Endodermal cell (in vitro differentiated cells): ENCODE data around the gene IP6K3. TPM values are rescaled to one million over a fixed set of nuclear protein-coding genes. Genes with fewer than 3 reads are reported as not detected.

Source experiments
- DNase-seq: peaks from one replicate; pipeline ENCODE4 v3.0.0-alpha.2; 2017
- H3K27ac ChIP-seq: 2 replicates; pipeline ENCODE4 v1.5.1; 2013; ENCODE audit warnings: mild to moderate bottlenecking, low read depth, low read length, moderate library complexity
- H3K27me3 ChIP-seq: 2 replicates; pipeline ENCODE4 v1.6.1; 2013; ENCODE audit warnings: mild to moderate bottlenecking, low read length, moderate library complexity; ENCODE audit not compliant: insufficient read depth, control insufficient read depth, poor library complexity, severe bottlenecking
- H3K36me3 ChIP-seq: 2 replicates; pipeline ENCODE4 v1.7.0; 2013; ENCODE audit warnings: mild to moderate bottlenecking, low read length, moderate library complexity; ENCODE audit not compliant: control insufficient read depth, insufficient read depth
- H3K4me1 ChIP-seq: one replicate; pipeline ENCODE4 v1.7.0; 2013; ENCODE audit warnings: low read length; ENCODE audit not compliant: control insufficient read depth, insufficient read depth
- H3K4me3 ChIP-seq: 2 replicates; pipeline ENCODE4 v1.5.1; 2013; ENCODE audit warnings: mild to moderate bottlenecking, low read length, moderate library complexity
- H3K9ac ChIP-seq: 2 replicates; pipeline ENCODE4 v1.6.1; 2013; ENCODE audit warnings: mild to moderate bottlenecking, low read length, moderate library complexity; ENCODE audit not compliant: poor library complexity, severe bottlenecking; ENCODE audit errors: extremely low read depth
- H3K9me3 ChIP-seq: 2 replicates; pipeline ENCODE4 v1.6.1; 2013; ENCODE audit warnings: mild to moderate bottlenecking, low read length, moderate library complexity; ENCODE audit not compliant: control insufficient read depth
- H3K27ac Mint-ChIP-seq: 2 replicates; pipeline ENCODE4 v1.8.0; 2020; ENCODE audit warnings: mixed read lengths
- H3K27me3 Mint-ChIP-seq: 2 replicates; pipeline ENCODE4 v1.8.0; 2021; ENCODE audit warnings: mild to moderate bottlenecking, mixed read lengths; ENCODE audit not compliant: insufficient read depth
- H3K36me3 Mint-ChIP-seq: 2 replicates; pipeline ENCODE4 v1.8.0; 2020; ENCODE audit warnings: low read depth, mixed read lengths
- H3K4me1 Mint-ChIP-seq: 2 replicates; pipeline ENCODE4 v1.8.0; 2020; ENCODE audit warnings: mixed read lengths
- H3K4me3 Mint-ChIP-seq: 2 replicates; pipeline ENCODE4 v1.8.0; 2020; ENCODE audit warnings: mild to moderate bottlenecking, moderate library complexity, mixed read lengths
- H3K9me3 Mint-ChIP-seq: 2 replicates; pipeline ENCODE4 v1.8.0; 2020; ENCODE audit warnings: mild to moderate bottlenecking, mixed read lengths
- WGBS, 2 experiments: methylation state at CpG; one replicate each; pipeline versions ENCODE4 v1.1.5 to v1.1.7; 2013; ENCODE audit warnings: missing lambda C conversion rate in 2 of 2, mixed read lengths in 1 of 2; ENCODE audit not compliant: insufficient coverage in 1 of 2, insufficient read length in 1 of 2; 5-methylcytosine and 5-hydroxymethylcytosine counted together
- total RNA-seq, 2 donors: library from RNA; stranded (reverse); fragmentation: NEBNext Ultra II Directional in 1 of 2; extraction: Animal tissue kit (Norgen Biotek cat#: 25700) in 1 of 2; gene quantifications; 2 replicates in 1 of 2; 3 replicates in 1 of 2; pipeline ENCODE4 v1.2.1, GENCODE V29; 2021
- TF ChIP-seq, protein P1 (sequence below): fragments of 200-600 bp; sonication (generic); conservative IDR thresholded peaks from 2 replicates; pipeline ENCODE4 v1.5.0; 2021; ENCODE audit warnings: antibody characterized with exemption, mild to moderate bottlenecking

The IP6K3 gene
- total RNA-seq, 2 donors from 2014 or later = not detected

DNA sequence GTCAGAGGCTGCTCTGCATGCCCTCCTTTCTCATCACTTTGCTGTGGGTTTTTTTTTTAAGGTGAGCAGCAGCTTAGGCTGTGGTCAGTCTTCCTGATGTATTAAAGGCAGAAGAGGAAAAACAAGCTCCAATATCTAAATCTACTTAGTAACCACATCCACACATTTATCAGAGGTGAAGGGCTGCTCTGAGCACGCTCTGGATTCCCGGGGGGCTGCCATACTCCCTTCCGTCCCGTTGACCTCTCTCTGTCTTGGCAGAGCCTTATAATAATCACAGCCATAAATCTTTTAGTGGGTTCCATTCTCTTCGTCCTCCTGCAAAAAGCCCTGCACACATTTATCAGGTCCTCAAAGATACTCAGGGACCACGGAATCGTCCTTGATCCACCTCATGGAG, 44.9 kb upstream of the IP6K3 start:
- H3K27ac Mint-ChIP-seq = no peak overlapping the region
- Histone ChIP-seq H3K9ac (no peak overlapping the region), H3K27me3 (no peaks in the 10 kb centered on the region), H3K4me1 (peaks cover 21% of the 10 kb centered on the region), H3K36me3 (no peaks in the 10 kb centered on the region), H3K27ac (no peak overlapping the region), H3K9me3 (no peaks in the 10 kb centered on the region), H3K4me3 (no peak overlapping the region)
- H3K27me3 Mint-ChIP-seq = peaks cover 7% of the 10 kb centered on the region
- peaks cover 49% of the 10 kb centered on the region for H3K4me1 Mint-ChIP-seq
- H3K9me3 Mint-ChIP-seq = no peaks in the 10 kb centered on the region
- no peaks in the 10 kb centered on the region for H3K36me3 Mint-ChIP-seq
- no peak overlapping the region for H3K4me3 Mint-ChIP-seq
- WGBS, 2 experiments = 88 to 100% methylated on average over 6 to 7 of the region's 7 CpGs
- DNase-seq = no peak
- TF ChIP-seq, protein P1, sequence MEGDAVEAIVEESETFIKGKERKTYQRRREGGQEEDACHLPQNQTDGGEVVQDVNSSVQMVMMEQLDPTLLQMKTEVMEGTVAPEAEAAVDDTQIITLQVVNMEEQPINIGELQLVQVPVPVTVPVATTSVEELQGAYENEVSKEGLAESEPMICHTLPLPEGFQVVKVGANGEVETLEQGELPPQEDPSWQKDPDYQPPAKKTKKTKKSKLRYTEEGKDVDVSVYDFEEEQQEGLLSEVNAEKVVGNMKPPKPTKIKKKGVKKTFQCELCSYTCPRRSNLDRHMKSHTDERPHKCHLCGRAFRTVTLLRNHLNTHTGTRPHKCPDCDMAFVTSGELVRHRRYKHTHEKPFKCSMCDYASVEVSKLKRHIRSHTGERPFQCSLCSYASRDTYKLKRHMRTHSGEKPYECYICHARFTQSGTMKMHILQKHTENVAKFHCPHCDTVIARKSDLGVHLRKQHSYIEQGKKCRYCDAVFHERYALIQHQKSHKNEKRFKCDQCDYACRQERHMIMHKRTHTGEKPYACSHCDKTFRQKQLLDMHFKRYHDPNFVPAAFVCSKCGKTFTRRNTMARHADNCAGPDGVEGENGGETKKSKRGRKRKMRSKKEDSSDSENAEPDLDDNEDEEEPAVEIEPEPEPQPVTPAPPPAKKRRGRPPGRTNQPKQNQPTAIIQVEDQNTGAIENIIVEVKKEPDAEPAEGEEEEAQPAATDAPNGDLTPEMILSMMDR = no peak

DNA sequence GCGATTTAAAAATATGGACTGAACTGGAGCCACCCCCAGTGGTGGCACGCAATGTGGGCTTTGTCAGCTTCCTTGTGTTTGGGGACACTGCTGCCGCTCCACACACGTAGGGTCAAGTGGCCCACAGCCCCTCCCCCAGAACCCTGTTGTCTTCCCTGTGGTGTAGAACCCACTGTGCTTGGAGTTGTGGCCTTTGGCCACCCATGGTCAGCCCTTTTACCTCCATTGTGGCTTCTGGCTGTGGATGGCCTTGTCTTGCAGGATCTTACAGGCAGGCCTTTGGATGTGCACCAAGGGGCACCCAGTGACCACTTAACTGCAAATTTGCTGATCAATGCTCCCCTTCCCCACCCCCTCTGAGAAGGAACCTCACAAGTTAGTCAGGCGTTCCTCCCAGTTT, 44.2 kb upstream of the IP6K3 start:
- no peak overlapping the region for H3K4me3 ChIP-seq
- TF ChIP-seq, protein P1 = no peak
- no peak overlapping the region for H3K4me3 Mint-ChIP-seq
- no peak overlapping the region for H3K27ac Mint-ChIP-seq
- H3K27ac ChIP-seq = no peak overlapping the region
- DNase-seq = no peak
- peaks cover 23% of the 10 kb centered on the region for H3K4me1 ChIP-seq
- H3K9ac ChIP-seq = no peak overlapping the region
- H3K9me3 ChIP-seq = no peaks in the 10 kb centered on the region
- H3K36me3 Mint-ChIP-seq = peaks cover 3% of the 10 kb centered on the region
- no peaks in the 10 kb centered on the region for H3K27me3 ChIP-seq
- H3K36me3 ChIP-seq = peaks cover 6% of the 10 kb centered on the region
- H3K27me3 Mint-ChIP-seq = peaks cover 7% of the 10 kb centered on the region
- peaks cover 57% of the 10 kb centered on the region for H3K4me1 Mint-ChIP-seq
- no peaks in the 10 kb centered on the region for H3K9me3 Mint-ChIP-seq
- 88 to 91% methylated on average over 3 to 5 of the region's 5 CpGs for WGBS, 2 experiments

DNA sequence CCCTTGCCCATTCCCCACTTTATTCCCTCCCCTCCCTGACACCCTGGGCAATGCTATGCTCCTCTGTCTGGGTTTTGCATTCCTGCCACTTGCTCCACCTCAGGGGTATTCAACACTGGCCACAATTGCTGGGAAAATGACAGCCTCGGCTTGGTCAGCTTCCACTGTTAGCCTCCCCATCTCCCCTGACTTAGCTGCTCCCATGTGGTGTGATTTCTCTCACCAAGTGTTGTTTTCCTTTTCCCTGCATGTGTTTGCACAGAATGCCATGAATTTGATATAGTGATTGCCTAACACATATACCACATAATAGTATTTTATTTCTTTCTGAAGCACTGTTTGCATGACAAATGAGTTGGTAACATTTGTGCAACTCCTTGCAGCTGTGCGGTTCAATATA, 43.7 kb upstream of the IP6K3 start:
- Mint-ChIP-seq H3K27ac (no peak overlapping the region), H3K9me3 (no peaks in the 10 kb centered on the region), H3K27me3 (peaks cover 7% of the 10 kb centered on the region), H3K4me1 (peaks cover 59% of the 10 kb centered on the region), H3K36me3 (peaks cover 3% of the 10 kb centered on the region), H3K4me3 (no peak overlapping the region)
- peak; percentile 67 for DNase-seq
- TF ChIP-seq, protein P1 = no peak
- Histone ChIP-seq H3K9me3 (no peaks in the 10 kb centered on the region), H3K36me3 (peaks cover 7% of the 10 kb centered on the region), H3K27ac (no peak overlapping the region), H3K4me1 (peaks cover 23% of the 10 kb centered on the region), H3K9ac (no peak overlapping the region), H3K27me3 (no peaks in the 10 kb centered on the region), H3K4me3 (no peak overlapping the region)
- WGBS, 2 experiments = 83 to 90% methylated on average over 2 of the region's 2 CpGs
